Stomach (tissue), 9 donors: Measurements from ENCODE around the gene RGL2. TPM values are rescaled to one million over a fixed set of nuclear protein-coding genes. Genes with fewer than 3 reads are reported as not detected.
A peak's percentile ranks its signal among the peaks of the same experiment; 100 is the strongest.

Experiments
- DNase-seq, 2 donors: peaks; one replicate each; pipeline versions ENCODE4 v3.0.0 to v3.0.0-alpha.2; 2013 to 2019
- H3K27ac ChIP-seq, 5 donors: fragments of 200-600 bp in 4 of 5; sonication (generic) in 4 of 5; one replicate each; pipeline ENCODE4 v1.5.1; 2013 to 2019; ENCODE audit warnings: mild to moderate bottlenecking in 1 of 5, moderate library complexity in 1 of 5
- H3K27me3 ChIP-seq, 3 donors: fragments of 200-600 bp; sonication (generic); one replicate each; pipeline ENCODE4 v1.5.1; 2017 to 2019; ENCODE audit warnings: mixed run types in 1 of 3
- H3K36me3 ChIP-seq, 4 donors: fragments of 200-600 bp; sonication (generic); 1 replicate in 3 of 4; 2 replicates in 1 of 4; pipeline ENCODE4 v1.5.1; 2016 to 2019
- H3K4me1 ChIP-seq, 4 donors: fragments of 200-600 bp; sonication (generic); one replicate each; pipeline ENCODE4 v1.5.1; 2016 to 2019
- H3K4me3 ChIP-seq, 4 donors: fragments of 200-600 bp; sonication (generic) in 3 of 4; one replicate each; pipeline ENCODE4 v1.5.1; 2016 to 2019; ENCODE audit warnings: mild to moderate bottlenecking in 1 of 4
- H3K9me3 ChIP-seq, 4 donors: fragments of 200-600 bp; sonication (generic); one replicate each; pipeline ENCODE4 v1.5.1; 2016 to 2019
- CTCF ChIP-seq, 7 experiments: fragments of 450-650 bp in 4 of 7; fragments of 200-600 bp in 3 of 7; sonication (generic) in 3 of 7; IDR thresholded peaks; one replicate each; pipeline ENCODE4 v1.5.1; 2016 to 2019; ENCODE audit warnings: antibody characterized with exemption in 7 of 7, control low read depth in 2 of 7, mild to moderate bottlenecking in 1 of 7
- EP300 ChIP-seq: sonication (generic); formaldehyde crosslinking; IDR thresholded peaks from one replicate; pipeline ENCODE4 v1.6.1; 2017; ENCODE audit warnings: antibody characterized with exemption
- POLR2A ChIP-seq, 4 donors: fragments of 450-650 bp; IDR thresholded peaks; one replicate each; pipeline ENCODE4 v1.6.1; 2016; ENCODE audit warnings: antibody characterized with exemption in 4 of 4, control low read depth in 2 of 4, mild to moderate bottlenecking in 1 of 4, moderate library complexity in 1 of 4
- POLR2AphosphoS5 ChIP-seq, 3 donors: sonication (generic); formaldehyde crosslinking; IDR thresholded peaks; one replicate each; pipeline ENCODE4 v1.6.1; 2016; ENCODE audit warnings: antibody characterized with exemption in 3 of 3
- WGBS, 5 donors: extraction: QIAGEN DNeasy Blood & Tissue Kit in 3 of 5; methylation state at CpG; one replicate each; pipeline versions ENCODE4 v1.1.5 to v1.1.7; 2013 to 2018; 5-methylcytosine and 5-hydroxymethylcytosine counted together
- intact Hi-C: fragments of 100-400 bp; cut with DNase I; formaldehyde crosslinking; loops from one replicate; pipeline ENCODE4 v1.15.1; 2023; ENCODE audit warnings: low total_unique reads
- polyA plus RNA-seq, 3 donors: library from polyadenylated mRNA; stranded (reverse); fragments of 200-250 nt; gene quantifications; one replicate each; pipeline ENCODE4 v1.2.3, GENCODE V29; 2013
- total RNA-seq, 5 donors: library from RNA; depleted of rRNA; stranded (reverse); fragments of >200 nt; gene quantifications; one replicate each; pipeline versions ENCODE4 v1.1.0 to v1.2.3, GENCODE V29; 2014 to 2016
- donor health status: healthy with polysubstance abuse.
- donor health status: Bipolar disorder and iron deficiency.
- donor health status: healthy.

Gene RGL2
- total and polyA plus RNA-seq, 8 donors: 10.4 to 112 (median 48.5) TPM

DNA sequence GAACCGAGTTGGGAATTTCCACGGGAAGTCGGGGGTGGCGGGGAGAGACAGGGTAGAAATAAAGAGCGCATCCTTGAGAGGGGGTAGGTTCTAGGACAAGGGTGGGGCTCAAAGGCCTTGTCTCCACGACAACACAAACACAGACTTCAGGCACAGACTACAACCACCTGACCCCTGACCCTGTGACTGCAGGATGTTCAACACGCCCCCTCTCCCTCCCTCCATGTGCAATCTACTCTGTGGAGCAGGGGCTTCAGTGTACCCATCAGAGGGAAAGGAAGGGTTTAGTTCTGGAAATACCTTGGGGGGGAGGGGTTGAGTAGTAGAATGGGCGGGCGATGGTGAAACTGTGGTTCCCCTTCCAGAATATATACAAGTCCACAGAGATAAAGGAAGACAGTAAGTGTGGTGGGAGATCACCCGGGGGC, 15.8 kb upstream of the RGL2 start:
- H3K9me3 ChIP-seq: no peaks in the 10 kb centered on the region
- intact Hi-C loops: no loop called here
- WGBS, 5 donors: 1 to 5% (median 2%) methylated on average over 10 of the region's 10 CpGs
- TF ChIP-seq CTCF (IDR thresholded peaks at IDR 0.05): no peak
- TF ChIP-seq POLR2A (IDR thresholded peaks at IDR 0.05): no peak
- no peak for TF ChIP-seq EP300
- TF ChIP-seq POLR2AphosphoS5 (IDR thresholded peaks at IDR 0.05): peak in 1 of 3 donors; percentile 44
- peaks cover 36 to 81% (median 70%) of the 10 kb centered on the region in 4 donors for H3K4me1 ChIP-seq
- H3K4me3 ChIP-seq: peak overlapping the region; percentile 64 to 96 (median 76)
- DNase-seq: peak; percentile 39 to 93
- peak overlapping the region; percentile 91 to 97 (median 97) for H3K27ac ChIP-seq
- peaks cover 19 to 43% (median 40%) of the 10 kb centered on the region in 4 donors for H3K36me3 ChIP-seq
- no peaks in the 10 kb centered on the region for H3K27me3 ChIP-seq

GRCh38 chr6:33313709-33314514, 15.2 kb upstream of the RGL2 start, which contains the start of gene TAPBP:
TSS of gene TAPBP (minus strand) at chr6:33314078. CDS start at chr6:33314041, 37 bp downstream.
- intact Hi-C loops: no loop called here
- no peaks in the 10 kb centered on the region for H3K9me3 ChIP-seq
- no peaks in the 10 kb centered on the region for H3K27me3 ChIP-seq
- TF ChIP-seq POLR2AphosphoS5 (IDR thresholded peaks at IDR 0.05): peak; percentile 52 to 88 (median 85)
- no peak for TF ChIP-seq EP300
- H3K4me3 ChIP-seq: peak within 1 kb of the TSS; percentile 64 to 96 (median 76)
- H3K4me1 ChIP-seq: peaks cover 31 to 75% (median 64%) of the 10 kb centered on the region in 4 donors
- H3K36me3 ChIP-seq: peaks cover 13 to 41% (median 37%) of the 10 kb centered on the region in 4 donors
- peak within 1 kb of the TSS; percentile 91 to 97 (median 97) for H3K27ac ChIP-seq
- WGBS, 5 donors: 0 to 1% (median 0%) methylated on average over 24 to 47 of the region's 47 CpGs
- DNase-seq: peak; percentile 60 to 90

- H3K36me3 ChIP-seq: peaks cover 9 to 44% (median 38%) of the 10 kb centered on the region in 4 donors
- no peaks in the 10 kb centered on the region for H3K27me3 ChIP-seq
- H3K9me3 ChIP-seq: no peaks in the 10 kb centered on the region
- H3K27ac ChIP-seq: peak overlapping the region; percentile 91 to 97 (median 97)
- peak; percentile 46 to 76 for DNase-seq
- WGBS, 5 donors: 0 to 1% (median 0%) methylated on average over 19 to 33 of the region's 33 CpGs
- intact Hi-C loops: no loop called here
- H3K4me3 ChIP-seq: peak overlapping the region; percentile 64 to 96 (median 76)
- H3K4me1 ChIP-seq: peaks cover 24 to 75% (median 57%) of the 10 kb centered on the region in 4 donors
- TF ChIP-seq POLR2AphosphoS5 (IDR thresholded peaks at IDR 0.05) (no peak), POLR2A (IDR thresholded peaks at IDR 0.05) (no peak), EP300 (no peak), CTCF (IDR thresholded peaks at IDR 0.05) (no peak)
Observed at GRCh38 chr6:33313105-33313708, 14.5 kb upstream of the RGL2 start.

DNA sequence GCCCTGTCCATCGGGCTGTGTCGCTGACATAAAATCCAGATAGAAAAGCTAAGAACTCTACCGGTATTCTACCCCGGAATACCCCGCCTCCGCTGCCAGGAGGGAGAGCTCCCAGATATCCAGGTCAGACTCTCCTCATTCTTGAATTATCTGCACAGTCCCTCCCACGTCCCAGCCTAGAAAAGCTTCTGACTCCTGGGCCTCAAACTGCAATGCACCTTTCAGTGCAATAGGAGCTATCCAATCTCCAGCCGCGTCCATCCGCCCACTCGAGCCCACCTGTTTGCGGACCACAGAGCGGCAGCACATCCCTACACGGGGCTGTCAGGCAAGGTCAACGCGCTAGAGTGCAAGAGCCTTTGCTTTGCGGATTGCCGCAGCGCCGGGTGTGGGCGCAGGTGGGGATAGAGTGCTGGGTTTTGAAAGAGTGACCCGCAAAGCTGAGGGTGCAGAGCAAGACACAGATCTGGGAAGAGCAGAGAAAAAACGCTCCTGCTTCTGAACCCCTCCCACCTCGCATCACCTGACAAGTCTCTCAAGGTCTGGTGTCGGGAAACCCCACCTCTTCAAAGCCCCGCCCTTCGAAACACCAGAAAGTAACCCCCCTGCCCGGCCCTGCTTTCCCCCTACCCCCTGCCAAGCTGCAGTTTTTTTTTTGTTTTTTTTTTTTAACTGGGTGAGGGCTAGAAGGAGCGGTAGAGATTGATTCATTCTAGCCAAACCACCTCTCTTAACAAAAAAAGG, 13.8 kb upstream of the RGL2 start:
- DNase-seq: peak; percentile 78 to 92
- Histone ChIP-seq H3K36me3 (peaks cover 9 to 47% (median 41%) of the 10 kb centered on the region in 4 donors), H3K27me3 (no peaks in the 10 kb centered on the region), H3K27ac (peak overlapping the region; percentile 91 to 97 (median 97)), H3K9me3 (no peaks in the 10 kb centered on the region), H3K4me3 (peak overlapping the region; percentile 64 to 96 (median 76)), H3K4me1 (peaks cover 22 to 73% (median 55%) of the 10 kb centered on the region in 4 donors)
- 3 to 7% (median 5%) methylated on average over 20 to 29 of the region's 29 CpGs for WGBS, 5 donors
- intact Hi-C loops: no loop called here
- TF ChIP-seq EP300: no peak
- no peak for TF ChIP-seq POLR2AphosphoS5 (IDR thresholded peaks at IDR 0.05)
- no peak for TF ChIP-seq POLR2A (IDR thresholded peaks at IDR 0.05)
- TF ChIP-seq CTCF (IDR thresholded peaks at IDR 0.05): no peak
